GM11168 (cell line): ENCODE data around the gene PRR5L.

Source experiments
- in situ Hi-C: fragments of 300-500 bp; cut with MboI; formaldehyde crosslinking; loops from one replicate; pipeline ENCODE4 v1.12.0; 2022; ENCODE audit warnings: low sequenced_read_pairs; ENCODE audit not compliant: unreplicated experiment

PRR5L gene

DNA sequence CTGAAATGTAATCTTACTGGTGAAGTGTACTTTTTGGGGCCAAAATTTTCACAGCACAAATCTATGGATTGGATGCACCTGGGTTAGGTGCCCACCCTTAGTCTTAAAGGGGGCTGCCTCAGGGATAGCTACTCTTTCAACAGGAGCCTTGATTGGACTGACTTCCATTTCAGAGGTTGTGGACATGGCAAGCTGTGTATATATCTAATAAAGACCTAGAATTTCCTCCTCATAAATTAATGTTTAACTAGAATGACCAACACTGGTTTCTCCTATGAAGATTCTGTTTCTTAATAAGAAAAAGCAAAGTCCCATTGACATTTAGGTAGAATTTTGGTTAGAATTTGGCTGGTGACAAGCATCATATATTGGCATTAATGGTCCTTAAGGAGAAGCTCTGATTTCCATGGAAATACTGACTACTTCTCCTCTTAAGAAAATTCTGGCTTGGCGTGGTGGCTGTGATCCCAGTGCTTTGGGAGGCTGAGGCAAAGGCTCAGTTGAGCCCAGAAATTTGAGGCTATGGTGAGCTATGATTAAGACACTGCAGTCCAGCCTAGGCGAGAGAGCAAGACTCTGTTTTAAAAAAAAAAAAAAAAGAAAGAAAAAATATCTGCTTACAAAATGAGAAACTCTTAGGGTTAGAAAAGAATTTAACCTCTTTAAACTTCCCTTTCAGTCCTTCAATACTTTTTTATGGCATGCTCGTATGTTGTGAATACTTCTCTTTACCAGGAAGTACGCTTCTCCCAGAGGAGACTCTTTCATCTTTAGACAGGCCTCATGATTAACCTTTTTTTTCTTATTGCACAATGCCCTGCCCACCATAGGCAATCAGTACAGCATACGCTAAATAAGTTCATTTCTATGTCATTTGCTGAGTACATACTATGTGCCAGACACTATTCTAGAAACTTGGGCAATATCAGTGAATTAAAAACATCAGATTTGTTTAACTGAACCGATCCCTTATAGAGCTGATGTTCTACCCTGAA is 77.2 kb downstream of the PRR5L start:
- in situ Hi-C loops = no loop called here

DNA sequence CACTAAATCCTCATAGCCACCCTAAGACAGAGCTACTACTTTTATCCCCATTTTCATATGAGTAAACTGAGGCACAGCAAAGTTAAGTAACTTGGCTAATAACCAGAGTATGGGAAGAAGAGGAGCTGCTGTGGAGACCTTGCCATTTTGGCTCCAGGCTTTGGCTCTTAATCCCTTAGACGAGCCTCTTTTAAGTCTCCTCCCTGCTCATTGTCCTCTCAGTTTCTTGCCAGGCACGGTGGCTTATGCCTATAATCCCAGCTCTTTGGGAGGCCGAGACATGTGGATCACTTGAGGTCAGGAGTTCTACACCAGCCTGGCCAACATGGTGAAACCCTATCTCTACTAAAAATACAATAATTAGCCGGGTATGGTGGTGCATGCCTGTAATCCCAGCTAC is 78.6 kb downstream of the PRR5L start:
- in situ Hi-C loops = no loop called here

DNA sequence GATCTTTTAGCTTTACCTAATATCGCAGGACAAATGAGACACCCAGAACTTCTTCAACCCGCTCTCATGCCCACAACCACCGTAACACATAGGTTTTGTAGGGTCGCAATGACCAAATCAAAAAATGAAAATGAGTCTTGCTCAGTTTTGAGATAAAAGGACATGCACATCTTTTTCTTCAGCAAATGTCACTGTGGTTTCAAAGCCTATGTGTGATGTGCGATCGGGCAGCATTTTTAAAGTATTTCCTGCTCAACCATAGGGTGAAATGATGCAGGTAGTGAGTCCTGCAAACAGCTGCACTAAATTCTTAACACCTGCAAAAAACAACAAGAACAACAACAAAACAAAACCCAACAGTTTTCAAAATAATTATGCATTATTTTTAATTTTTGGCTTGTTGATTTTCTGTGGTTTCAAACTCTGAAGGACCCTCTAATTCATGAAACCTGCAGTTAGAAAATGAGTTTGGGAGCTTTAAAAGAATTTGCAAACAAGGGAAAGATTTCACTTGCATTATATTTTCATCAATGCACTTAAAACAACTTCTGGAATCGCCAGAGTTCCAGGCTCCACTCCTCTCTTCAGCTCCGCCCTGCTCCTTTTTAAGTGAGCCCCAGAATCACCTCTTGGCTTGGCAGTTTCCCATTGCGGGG is 79.4 kb downstream of the PRR5L start:
- in situ Hi-C loops = no loop called here

DNA sequence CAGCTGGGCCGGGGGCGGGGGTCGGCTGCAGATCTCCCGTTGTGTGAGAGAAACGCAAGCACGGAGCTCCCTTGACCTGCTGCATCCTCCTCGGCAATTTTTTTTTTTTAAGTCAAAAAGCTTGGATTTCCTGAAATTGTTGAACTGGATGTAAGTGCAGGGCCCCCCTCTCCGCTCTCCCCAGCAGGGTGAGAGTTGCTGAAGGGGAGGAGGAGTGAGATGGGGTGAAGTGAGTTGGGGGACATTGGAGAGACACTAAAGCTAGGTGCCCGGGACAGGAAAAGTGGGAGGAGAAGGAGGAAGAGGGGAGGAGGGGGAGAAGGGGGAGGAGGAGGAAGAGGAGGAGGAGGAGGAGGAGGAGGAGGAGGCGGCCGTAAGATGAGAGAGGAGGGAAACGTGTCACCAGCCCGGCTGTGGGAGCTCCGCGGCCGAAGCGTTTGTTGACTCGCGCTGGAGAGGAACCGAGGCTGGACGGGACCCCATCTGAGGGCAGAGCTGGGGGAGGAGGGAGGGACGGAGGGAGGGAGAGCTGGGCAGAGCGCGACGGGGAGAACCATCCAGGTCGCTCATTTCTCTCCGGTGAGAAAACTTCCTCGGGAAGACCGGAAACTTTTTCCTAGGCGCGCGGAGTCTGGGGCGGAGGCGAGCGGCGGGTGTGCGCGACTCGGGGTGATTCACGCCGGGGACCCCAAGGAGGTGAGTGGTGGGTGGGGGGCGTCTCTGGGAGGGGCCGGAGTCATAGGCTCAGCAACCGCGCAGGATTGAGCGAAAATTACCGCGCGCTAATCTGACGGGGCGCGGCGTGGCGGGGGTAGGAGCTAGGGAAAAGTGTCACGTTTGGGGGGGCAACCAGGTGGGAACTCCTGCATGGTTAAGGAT is 80.2 kb downstream of the PRR5L start:
- in situ Hi-C loops = no loop called here

DNA sequence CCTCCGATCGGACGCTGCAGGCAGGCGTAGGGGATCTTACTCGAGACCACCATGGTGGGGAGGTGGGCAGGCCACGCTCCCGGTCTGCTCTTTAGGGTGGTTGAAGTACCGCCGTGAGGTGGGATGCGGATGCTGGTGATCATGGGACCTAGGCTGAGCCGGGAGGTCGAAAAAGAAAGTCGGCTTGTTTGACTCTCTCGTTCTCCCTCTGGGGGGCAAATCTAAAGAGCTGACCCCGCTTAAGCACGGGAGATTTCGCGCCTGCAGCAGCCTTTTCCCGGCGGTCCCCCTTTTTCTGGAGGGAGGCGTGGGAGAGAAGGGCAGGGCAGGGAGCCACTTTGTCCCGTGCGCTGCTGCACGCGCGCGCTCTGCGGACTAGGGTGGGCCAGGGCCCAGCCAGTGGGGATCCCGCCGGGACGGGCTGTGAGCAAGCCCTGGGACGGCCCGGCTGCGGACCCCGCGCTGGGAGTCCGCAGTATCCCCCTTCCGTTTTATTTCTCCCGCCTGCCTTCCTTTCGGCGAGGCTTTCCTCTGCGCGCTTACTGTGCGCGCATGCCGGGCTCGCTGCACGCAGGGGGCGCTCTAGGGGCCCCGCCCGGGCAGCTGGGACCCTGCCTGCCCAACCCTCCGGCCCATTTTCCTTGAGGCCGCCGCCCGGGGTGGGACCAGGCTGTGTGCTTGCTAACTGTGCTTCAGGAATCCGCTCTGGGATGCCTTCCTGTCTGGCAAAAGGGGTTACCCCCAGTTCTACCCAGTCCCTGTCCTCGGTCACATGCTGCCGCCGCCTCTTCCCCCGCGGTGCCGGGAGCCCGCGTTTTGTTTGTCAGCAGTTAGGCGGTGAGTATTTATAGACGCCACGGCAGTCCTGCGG is 81.0 kb downstream of the PRR5L start:
- in situ Hi-C loops = no loop called here

DNA sequence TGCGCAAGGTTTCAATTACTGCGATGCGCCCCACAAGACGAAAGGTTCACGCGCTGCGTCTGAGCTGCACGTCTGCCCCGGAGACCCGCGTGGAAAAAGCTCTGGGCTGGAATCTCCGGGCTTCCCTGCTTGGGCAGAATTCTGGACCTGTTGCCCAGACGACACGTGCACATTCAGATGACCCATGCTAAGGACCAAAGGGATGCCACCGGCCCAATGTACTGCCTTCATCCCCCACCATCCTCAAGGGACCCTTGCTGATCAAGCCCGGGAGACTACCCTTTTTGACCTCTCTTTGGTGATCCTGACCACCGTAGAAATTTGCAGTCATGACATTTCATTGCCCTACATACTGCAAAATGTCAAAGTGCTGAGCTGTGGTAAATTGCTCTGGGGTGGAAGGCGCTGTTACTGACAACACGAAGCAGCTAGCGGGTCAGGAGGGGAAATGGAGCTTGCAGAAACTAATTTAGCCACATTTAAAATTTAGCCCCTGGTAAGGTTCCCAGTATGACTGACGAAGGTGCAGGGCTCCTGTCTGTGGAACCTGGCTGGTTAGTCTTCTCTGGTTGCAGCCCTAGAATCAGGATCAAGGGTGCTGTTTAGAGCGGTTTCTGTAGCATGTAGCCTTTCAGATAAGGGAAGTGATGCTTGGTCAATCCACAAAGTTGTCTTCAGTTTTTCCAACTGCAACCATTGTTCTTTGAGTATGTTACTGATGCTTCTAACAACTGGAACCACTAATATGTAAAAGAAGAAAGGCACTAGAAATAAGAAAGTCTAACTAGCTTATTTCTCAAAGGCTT is 81.9 kb downstream of the PRR5L start:
- in situ Hi-C loops = no loop called here

DNA sequence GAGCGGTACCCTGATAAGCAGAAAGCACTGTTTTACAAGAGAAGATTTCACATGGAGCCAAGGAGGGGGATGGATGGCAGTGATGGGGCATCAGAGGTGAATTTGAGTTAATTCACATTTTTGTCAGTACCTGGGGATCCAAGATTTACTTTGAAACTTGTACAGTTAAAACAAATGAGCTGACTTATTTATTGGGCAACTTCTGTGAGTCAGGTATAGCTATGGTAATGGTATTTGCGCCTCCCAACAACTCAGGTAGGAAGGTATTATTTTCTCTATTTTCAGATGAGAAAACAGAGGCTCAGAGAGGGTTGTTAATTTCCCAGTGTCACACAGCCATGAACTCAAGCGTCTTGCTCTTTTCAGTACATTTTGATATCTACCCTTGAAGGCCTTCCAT is 83.6 kb downstream of the PRR5L start:
- in situ Hi-C loops = no loop called here

DNA sequence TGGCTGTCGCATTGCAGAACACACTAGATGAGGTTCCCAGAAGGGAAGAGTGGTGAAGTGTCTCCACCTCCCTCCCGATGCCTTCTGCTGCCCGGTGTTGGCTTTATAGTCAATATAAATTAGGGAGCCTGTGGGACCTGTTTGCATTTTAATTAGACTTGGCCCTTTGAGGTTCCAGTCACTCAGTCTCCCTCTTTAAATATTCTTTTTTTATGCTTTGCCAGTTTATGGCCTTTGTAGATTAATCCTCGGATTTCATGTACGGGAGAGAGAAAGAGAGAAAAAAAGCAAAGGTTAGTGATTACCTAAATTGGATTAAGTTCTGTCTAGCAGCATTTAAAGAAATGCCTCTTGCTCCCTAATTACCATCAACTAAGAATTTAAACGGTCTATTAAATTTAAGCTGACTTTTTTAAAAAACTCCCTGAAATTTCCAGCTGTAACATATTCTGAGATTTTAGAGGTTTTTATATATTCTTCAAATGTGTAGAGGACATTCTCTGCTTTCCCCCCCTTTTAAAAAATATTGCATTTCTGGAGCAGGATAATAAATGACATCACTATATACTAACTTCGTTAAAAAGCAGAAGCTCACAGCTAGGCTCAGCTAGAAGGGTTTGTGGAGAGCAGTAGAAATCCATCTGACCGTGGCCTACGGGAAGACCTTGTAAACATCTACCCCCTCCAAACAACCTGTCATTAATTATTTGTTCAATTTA is 84.4 kb downstream of the PRR5L start:
- in situ Hi-C loops = no loop called here

DNA sequence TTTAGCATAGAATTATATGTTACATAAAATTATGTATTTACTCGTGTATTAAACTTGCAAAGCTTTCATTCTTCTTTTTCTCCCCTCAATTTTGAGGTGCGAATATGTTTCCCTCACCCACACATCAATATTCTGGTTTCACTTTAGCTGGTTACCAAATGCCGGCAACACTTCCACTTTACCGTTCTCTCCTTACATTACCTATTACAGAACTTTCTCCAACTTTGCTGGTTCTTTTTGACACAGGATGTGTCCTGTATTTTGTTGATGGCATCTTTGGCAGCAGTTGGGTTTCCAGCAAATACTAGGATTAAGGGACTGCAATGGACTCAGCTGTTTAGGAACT is 84.9 kb downstream of the PRR5L start:
- in situ Hi-C loops = no loop called here

DNA sequence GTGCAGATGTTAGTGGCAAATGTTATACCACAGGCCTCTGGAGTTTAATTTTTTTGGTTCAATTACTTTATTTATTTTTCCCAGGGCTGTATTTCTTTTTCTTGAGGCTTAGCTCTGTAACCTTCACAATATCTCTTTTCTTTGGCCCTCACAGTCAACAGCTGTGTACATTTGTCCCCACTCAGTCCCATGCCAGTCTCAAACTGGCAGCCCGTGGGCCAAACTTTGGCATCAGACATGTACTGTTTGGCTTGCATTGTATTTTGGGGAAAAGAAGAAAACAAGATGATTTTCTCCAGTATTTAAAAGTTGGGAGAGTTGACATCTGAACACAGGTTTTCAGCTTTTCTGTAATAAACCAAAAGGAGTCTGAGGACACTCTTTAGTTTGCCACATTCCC is 87.1 kb downstream of the PRR5L start:
- in situ Hi-C loops = no loop called here

DNA sequence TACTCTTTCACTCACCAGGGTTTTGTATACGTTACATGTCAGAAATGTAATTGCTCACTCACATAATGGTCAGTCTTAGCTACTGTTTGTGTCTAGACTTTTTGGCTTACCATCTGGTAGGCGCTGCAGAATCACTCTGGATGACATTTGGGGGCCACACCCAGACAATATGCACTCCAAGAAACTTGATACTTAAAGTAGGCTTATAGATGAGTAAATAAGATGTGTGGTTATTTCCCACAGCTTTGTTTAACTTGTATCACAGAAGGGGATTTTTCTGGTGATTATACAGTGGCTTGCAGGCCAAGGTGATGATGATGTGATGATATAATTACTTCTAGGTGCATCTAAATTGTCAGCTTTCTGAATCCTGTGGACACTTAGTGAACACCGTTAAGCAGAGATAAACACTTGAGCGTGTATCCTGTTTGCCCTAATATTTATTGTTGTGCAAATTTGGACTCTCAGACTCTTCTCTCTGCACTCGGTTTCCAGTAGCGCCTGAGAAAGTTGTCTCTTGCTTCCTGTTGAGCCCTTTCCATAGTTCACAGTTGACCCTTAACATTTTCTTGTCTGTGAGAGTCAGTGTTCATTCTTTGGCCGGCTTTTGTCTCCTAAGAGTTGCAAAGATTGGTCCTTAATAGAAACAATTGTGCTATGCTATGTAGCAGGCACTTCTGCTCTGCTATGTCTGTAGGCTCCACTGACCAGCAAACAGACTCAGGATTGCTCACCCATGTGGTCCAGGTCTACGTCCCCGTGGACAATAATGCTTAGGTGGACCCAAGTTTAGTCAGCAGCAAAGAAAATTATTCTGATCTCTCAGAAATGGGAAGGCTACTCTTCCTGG is 89.3 kb downstream of the PRR5L start:
- in situ Hi-C loops = no loop called here

DNA sequence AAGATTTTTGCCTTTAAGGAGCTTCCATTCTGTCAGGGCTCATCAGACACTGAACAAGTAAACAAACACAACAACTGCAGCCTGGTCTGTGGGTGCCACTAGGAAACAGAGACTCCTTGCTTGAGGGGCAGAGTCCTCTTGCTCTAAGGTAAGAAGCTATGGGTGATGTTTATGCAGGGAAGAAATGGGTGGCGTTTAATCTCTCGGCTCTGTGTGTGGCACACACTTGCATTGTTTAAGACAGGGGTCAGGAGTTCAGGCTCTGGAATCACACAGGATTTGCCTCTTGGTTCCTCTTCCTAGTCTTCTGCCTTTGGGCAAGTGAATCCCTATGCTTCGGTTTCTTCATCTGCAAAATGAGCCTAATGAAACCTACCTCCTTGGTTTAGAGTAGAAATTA is 90.3 kb downstream of the PRR5L start:
- in situ Hi-C loops = no loop called here

DNA sequence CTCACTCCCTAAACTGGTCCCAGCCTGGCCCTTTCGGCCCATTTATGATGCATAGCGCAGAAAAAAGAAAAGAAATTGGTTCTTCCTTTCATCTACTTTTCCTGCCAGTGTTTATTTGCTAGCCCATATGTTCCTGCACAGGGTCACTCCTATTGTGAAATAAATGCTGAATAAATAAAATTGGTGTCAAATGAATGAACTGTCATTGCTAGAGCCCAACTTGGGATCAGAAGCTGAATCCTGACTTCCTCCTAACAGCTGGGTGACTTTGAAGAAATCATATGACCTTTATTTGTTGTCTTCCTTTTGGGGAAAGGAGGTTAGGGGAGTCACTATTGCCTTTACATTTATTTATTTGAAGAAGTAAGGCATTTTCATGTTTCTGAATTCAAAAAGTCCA is 92.0 kb downstream of the PRR5L start:
- in situ Hi-C loops = no loop called here

DNA sequence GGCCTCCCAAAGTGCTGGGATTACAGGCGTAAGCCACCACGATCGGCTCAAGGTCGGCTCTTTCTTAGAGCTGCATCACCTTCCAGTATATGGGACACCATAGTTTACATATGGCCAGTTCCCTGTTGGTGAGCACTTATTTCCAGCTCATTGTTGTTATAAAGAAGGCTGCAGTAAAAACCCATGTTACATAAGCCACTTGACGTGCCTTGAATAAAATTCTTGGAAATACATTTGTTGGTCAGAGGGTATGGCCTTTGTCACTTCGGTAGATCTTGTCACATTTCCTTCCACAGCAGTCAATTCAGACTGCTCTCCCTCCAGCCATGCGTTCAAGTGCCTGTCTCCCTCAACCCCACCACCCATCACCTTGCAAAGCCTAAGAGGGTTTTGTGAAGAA is 92.9 kb downstream of the PRR5L start:
- in situ Hi-C loops = no loop called here

DNA sequence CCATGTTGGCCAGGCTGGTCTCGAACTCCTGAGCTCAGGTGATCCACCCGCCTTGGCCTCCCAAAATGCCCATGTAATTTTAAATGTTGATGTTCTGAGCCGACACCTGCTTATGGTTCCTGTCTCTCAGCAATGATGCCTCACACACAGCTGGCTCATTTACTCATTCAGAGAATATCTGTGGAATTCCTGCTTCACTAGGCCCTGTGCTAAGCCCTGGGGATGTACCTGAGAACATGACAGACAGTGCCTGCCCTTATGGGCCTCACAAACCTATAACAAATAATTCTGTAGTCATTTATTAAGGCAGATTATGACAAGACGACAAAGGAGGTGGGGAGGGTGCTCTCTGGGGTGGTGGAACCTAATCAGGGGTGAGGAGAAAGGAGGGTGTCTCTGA is 93.7 kb downstream of the PRR5L start:
- in situ Hi-C loops = no loop called here

DNA sequence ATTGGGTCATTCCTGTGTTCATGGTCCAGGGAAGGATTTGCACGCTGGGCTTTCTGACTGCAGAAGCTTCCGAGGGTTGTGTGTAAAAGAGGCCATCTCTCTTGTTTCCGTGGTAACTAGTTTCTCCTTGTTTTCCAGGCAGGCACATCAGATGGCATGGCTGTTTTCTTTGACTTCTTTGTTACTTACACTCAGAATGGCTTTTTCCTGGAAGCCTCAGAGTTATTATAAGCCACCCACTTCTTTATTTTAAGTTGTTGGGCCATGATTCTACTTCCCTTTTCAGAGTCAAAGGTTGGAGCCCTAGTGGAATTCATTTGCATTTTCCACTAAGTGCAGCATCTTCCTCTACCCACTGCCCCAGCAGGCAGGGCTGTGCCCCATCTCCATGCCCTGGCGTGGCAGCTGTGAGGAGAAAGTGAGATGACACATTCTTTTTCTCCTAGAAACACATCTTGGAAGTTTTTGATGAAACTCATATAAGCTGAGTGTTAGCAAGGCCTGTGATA is 94.9 kb downstream of the PRR5L start:
- in situ Hi-C loops = no loop called here

DNA sequence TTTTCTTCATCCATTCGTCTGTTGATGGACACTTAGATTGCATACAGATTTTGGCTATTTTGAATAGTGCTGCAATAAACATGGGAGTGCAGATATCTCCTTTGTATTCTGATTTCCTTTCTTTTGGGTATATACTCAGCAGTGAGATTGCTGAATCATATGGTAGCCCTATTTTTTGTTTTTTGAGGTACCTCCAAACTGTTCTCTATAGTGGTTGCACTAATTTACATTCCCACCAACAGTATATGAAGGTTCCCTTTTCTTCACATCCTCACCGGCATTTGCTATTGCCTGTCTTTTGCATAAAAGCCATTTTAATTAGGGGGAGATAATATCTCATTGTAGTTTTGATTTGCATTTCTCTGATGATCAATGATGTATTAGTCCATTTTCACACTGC is 96.1 kb downstream of the PRR5L start:
- in situ Hi-C loops = no loop called here
